ENCODE data around the gene PSMC3IP.
"Not testable (repeated sequence)": the region's sequence is repeated elsewhere in the genome, so short reads cannot be mapped to it uniquely, and the experiment has no call there.

PSMC3IP gene

DNA sequence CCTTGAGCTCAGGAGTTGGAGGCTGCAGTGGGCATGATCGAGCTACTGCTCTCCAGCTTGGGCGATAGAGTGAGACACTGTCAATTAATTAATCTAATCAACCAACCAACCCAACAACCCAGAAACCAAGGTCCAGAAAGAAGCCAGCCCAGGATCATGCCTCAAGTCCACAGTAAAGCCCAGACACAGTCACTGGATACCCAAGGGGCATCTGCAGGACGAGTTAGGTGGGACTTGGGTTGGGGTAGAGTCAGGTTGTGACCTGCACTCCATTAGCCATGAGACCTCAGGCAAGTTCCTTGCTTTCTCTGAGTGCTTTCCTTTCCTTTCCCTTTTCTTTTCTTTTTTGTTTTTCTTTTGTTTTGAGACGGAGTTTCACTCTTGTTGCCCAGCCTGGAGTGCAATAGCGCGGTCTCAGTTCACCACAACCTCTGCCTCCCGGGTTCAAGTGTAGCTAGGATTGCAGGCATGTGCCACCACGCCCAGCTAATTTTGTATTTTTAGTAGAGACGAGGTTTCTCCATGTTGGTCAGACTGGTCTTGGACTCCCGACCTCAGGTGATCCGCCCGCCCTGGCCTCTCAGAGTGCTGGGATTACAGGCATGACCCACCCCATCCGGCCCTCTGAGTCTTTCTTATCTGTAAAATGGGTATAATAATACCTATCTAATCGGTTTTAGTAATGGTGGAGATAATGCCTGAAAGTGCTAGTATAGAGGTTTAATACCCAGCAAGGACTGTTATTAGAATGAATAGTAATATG is 28.4 kb downstream of the PSMC3IP start:
- peak overlapping the region; percentile 61; the same call in 1 of the 2 replicates for H3K4me3 ChIP-seq (replicated peaks; ENCODE audit: low read depth, low read length)
- peaks cover 2% of the 10 kb centered on the region for H3K36me3 ChIP-seq (ENCODE audit: control insufficient read depth, insufficient read depth, low read length)
- no peaks in the 10 kb centered on the region for H3K27me3 ChIP-seq (replicated peaks; ENCODE audit: control insufficient read depth, insufficient read depth, low read length)
- no peak for DNase-seq (ENCODE audit: extremely low read depth, insufficient read length)
- TF ChIP-seq, protein P1, sequence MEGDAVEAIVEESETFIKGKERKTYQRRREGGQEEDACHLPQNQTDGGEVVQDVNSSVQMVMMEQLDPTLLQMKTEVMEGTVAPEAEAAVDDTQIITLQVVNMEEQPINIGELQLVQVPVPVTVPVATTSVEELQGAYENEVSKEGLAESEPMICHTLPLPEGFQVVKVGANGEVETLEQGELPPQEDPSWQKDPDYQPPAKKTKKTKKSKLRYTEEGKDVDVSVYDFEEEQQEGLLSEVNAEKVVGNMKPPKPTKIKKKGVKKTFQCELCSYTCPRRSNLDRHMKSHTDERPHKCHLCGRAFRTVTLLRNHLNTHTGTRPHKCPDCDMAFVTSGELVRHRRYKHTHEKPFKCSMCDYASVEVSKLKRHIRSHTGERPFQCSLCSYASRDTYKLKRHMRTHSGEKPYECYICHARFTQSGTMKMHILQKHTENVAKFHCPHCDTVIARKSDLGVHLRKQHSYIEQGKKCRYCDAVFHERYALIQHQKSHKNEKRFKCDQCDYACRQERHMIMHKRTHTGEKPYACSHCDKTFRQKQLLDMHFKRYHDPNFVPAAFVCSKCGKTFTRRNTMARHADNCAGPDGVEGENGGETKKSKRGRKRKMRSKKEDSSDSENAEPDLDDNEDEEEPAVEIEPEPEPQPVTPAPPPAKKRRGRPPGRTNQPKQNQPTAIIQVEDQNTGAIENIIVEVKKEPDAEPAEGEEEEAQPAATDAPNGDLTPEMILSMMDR (IDR thresholded peaks at IDR 0.05; ENCODE audit: insufficient read depth, low read length, poor library complexity, severe bottlenecking) = no peak

GRCh38 chr17:42548070-42548837 is 29.3 kb downstream of the PSMC3IP start:
- Histone ChIP-seq H3K4me3 (replicated peaks; ENCODE audit: low read depth, low read length) (peak overlapping the region; percentile 61), H3K27me3 (replicated peaks; ENCODE audit: control insufficient read depth, insufficient read depth, low read length) (no peaks in the 10 kb centered on the region), H3K36me3 (ENCODE audit: control insufficient read depth, insufficient read depth, low read length) (peaks cover 4% of the 10 kb centered on the region)
- TF ChIP-seq, protein P1 (IDR thresholded peaks at IDR 0.05; ENCODE audit: insufficient read depth, low read length, poor library complexity, severe bottlenecking) = peak; percentile 81
- peak; percentile 88 for DNase-seq (ENCODE audit: extremely low read depth, insufficient read length)

- Histone ChIP-seq H3K27me3 (replicated peaks; ENCODE audit: control insufficient read depth, insufficient read depth, low read length) (no peaks in the 10 kb centered on the region), H3K36me3 (ENCODE audit: control insufficient read depth, insufficient read depth, low read length) (peaks cover 8% of the 10 kb centered on the region), H3K4me3 (replicated peaks; ENCODE audit: low read depth, low read length) (peak overlapping the region; percentile 61)
- TF ChIP-seq, protein P1 (IDR thresholded peaks at IDR 0.05; ENCODE audit: insufficient read depth, low read length, poor library complexity, severe bottlenecking) = no peak
- no peak for DNase-seq (ENCODE audit: extremely low read depth, insufficient read length)
Measured at GRCh38 chr17:42547698-42548069, 29.8 kb downstream of the PSMC3IP start.

DNA sequence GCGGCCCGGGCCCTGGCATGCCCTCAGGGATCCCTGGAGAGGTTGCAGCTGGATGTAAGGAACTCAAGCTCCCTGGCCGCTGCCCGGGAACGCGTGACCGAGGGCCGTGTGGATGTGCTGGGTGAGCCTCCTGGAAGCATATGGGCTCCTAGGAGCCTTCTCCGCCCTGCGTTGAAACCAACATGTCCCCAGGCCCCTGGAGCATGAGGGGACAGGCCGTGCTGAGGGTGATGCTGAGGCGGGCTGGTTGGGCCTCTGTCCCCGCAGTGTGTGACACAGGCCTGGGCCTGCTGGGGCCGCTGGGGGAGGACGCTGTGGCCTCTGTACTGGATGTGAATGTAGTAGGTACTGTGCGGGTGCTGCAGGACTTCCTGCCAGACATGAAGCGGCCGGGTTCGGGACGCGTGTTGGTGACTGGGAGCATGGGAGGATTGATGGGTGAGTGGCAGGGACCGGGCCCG is 30.5 kb downstream of the PSMC3IP start:
- no peak for DNase-seq (ENCODE audit: extremely low read depth, insufficient read length)
- TF ChIP-seq, protein P1 (IDR thresholded peaks at IDR 0.05; ENCODE audit: insufficient read depth, low read length, poor library complexity, severe bottlenecking) = no peak
- Histone ChIP-seq H3K36me3 (ENCODE audit: control insufficient read depth, insufficient read depth, low read length) (peaks cover 9% of the 10 kb centered on the region), H3K4me3 (replicated peaks; ENCODE audit: low read depth, low read length) (no peak overlapping the region), H3K27me3 (replicated peaks; ENCODE audit: control insufficient read depth, insufficient read depth, low read length) (no peaks in the 10 kb centered on the region)

GRCh38 chr17:42545755-42546505 is 31.6 kb downstream of the PSMC3IP start:
- not testable (repeated sequence) for H3K27me3 ChIP-seq (replicated peaks; ENCODE audit: control insufficient read depth, insufficient read depth, low read length); H3K4me3 ChIP-seq (replicated peaks; ENCODE audit: low read depth, low read length); DNase-seq (ENCODE audit: extremely low read depth, insufficient read length)
- peaks cover 13% of the 10 kb centered on the region for H3K36me3 ChIP-seq (ENCODE audit: control insufficient read depth, insufficient read depth, low read length)
